Upper lobe of left lung (tissue), 4 donors: Measurements from ENCODE around the gene PLSCR1.

Experiments
- CTCF ChIP-seq, 6 experiments: fragments of 450-650 bp in 4 of 6; fragments of 200-600 bp in 2 of 6; sonication (generic) in 2 of 6; IDR thresholded peaks; one replicate each; pipeline ENCODE4 v1.5.1; 2016 to 2019; ENCODE audit warnings: antibody characterized with exemption in 6 of 6
- POLR2A ChIP-seq, 4 donors: fragments of 450-650 bp; IDR thresholded peaks; one replicate each; pipeline ENCODE4 v1.5.1; 2016 to 2017; ENCODE audit warnings: antibody characterized with exemption in 4 of 4, mild to moderate bottlenecking in 2 of 4
- POLR2AphosphoS5 ChIP-seq, 2 donors: sonication (generic); formaldehyde crosslinking; IDR thresholded peaks; one replicate each; pipeline ENCODE4 v1.5.1; 2017; ENCODE audit warnings: antibody characterized with exemption in 2 of 2

- no peak for TF ChIP-seq POLR2A (IDR thresholded peaks at IDR 0.05)
- TF ChIP-seq CTCF (IDR thresholded peaks at IDR 0.05) = no peak
- TF ChIP-seq POLR2AphosphoS5 (IDR thresholded peaks at IDR 0.05) = no peak
These were observed 40.8 kb downstream of the PLSCR1 start for GRCh38 chr3:146503461-146504202.
